K562 (cell line): ENCODE measurements around the gene TPX2. TPM values are rescaled to one million over a fixed set of nuclear protein-coding genes. Genes with fewer than 3 reads are reported as not detected.

Experiments
- ARID4B ChIP-seq: sonication (generic); formaldehyde crosslinking; IDR thresholded peaks from 2 replicates; pipeline ENCODE4 v1.8.0; 2022; ENCODE audit warnings: mild to moderate bottlenecking, missing genetic modification reagents
- DDX20 ChIP-seq: fragments of 450-650 bp; IDR thresholded peaks from 2 replicates; pipeline ENCODE4 v1.6.1; 2016; ENCODE audit warnings: missing genetic modification characterization, low read depth, mild to moderate bottlenecking, missing compliant biosample characterization, moderate library complexity
- E2F3 ChIP-seq: fragments of 250-450 bp; sonication (Bioruptor Pico); IDR thresholded peaks from 2 replicates; pipeline ENCODE4 v1.4.0; 2020; ENCODE audit warnings: mild to moderate bottlenecking
- EP300 ChIP-seq: IDR thresholded peaks from 2 replicates; pipeline ENCODE4 v1.6.1; 2012; ENCODE audit warnings: low read length, improper control_type of control experiment
- GTF2F1 ChIP-seq: IDR thresholded peaks from 2 replicates; pipeline ENCODE4 v1.6.1; 2011; ENCODE audit warnings: low read depth, low read length, improper control_type of control experiment
- MAZ ChIP-seq, 2 experiments: fragments of 450-650 bp in 1 of 2; sonication (generic) in 1 of 2; formaldehyde crosslinking; IDR thresholded peaks in 1 of 2; conservative IDR thresholded peaks in 1 of 2; 2 replicates each; pipeline versions ENCODE4 v1.4.0 to v1.5.0; 2020; ENCODE audit warnings: mild to moderate bottlenecking in 1 of 2, missing genetic modification reagents in 1 of 2
- SIRT6 ChIP-seq: IDR thresholded peaks from one replicate; pipeline ENCODE4 v1.6.1; 2012; ENCODE audit warnings: low read depth, mild to moderate bottlenecking, control low read depth, inconsistent platforms, low read length, moderate library complexity
- TAF7 ChIP-seq: fragments of 450-650 bp; IDR thresholded peaks from 2 replicates; pipeline ENCODE4 v1.6.1; 2016; ENCODE audit warnings: missing genetic modification characterization, missing compliant biosample characterization
- TCFL5 ChIP-seq: fragments of 250-450 bp; sonication (Bioruptor Pico); conservative IDR thresholded peaks from 2 replicates; pipeline ENCODE4 v1.6.1; 2021; ENCODE audit warnings: mild to moderate bottlenecking, moderate library complexity, matching md5 sums
- ZNF318 ChIP-seq, 2 experiments: fragments of 450-650 bp; IDR thresholded peaks; 2 replicates each; pipeline ENCODE4 v1.6.1; 2016; ENCODE audit warnings: mild to moderate bottlenecking in 2 of 2, borderline replicate concordance in 1 of 2, low read depth in 1 of 2, moderate library complexity in 1 of 2
- ZNF512 ChIP-seq: IDR thresholded peaks from 2 replicates; pipeline ENCODE4 v1.6.1; 2016; ENCODE audit warnings: missing genetic modification characterization, missing compliant biosample characterization
- ZNF696 ChIP-seq: fragments of 250-450 bp; sonication (Bioruptor Pico); conservative IDR thresholded peaks from 2 replicates; pipeline ENCODE4 v1.4.0; 2020; ENCODE audit warnings: mild to moderate bottlenecking, moderate library complexity
- polyA plus RNA-seq, 8 experiments: library from polyadenylated mRNA; depleted of rRNA in 4 of 8; stranded (reverse) in 5 of 8; unstranded in 3 of 8; fragments of >200 nt; fragmentation: Nextera tagmentation in 2 of 8; fragmentation: Illumina TruSeq in 1 of 8; extraction: Ambion mirVana in 2 of 8; extraction: Trizol in 1 of 8; gene quantifications; 2 replicates each; pipeline versions ENCODE4 v1.2.1 to v1.2.3, GENCODE V29; 2011 to 2014; ENCODE audit warnings: inconsistent platforms in 1 of 8, missing spikeins in 1 of 8
- total RNA-seq, 7 experiments: library from RNA; depleted of rRNA in 6 of 7; stranded (reverse); fragments of >200 nt in 6 of 7; fragmentation: Illumina TruSeq in 2 of 7; extraction: Trizol in 2 of 7; gene quantifications; 2 replicates each; pipeline versions ENCODE4 v1.2.1 to v1.2.3, GENCODE V29; 2011 to 2021; ENCODE audit warnings: low replicate concordance in 1 of 7

The TPX2 gene
- total and polyA plus RNA-seq, 9 of the 15 experiments (the other 6 are each of a cell fraction or from before 2014, with no cell fraction given), result 48.0 to 241 (median 133) TPM

GRCh38 chr20:31707994-31708735, 30.9 kb upstream of the TPX2 start (continued):
- TF ChIP-seq ZNF318 (IDR thresholded peaks at IDR 0.05; ENCODE audit: borderline replicate concordance in 1 of 2, low read depth in 1 of 2) (peak in 1 of 2 experiments; percentile 71; a peak in 1 of 4 replicates), DDX20 (tag) (no peak), GTF2F1 (no peak), SIRT6 (no peak), ARID4B (CRISPR knock-in tag) (0 out of 2 replicates have a peak, but pooled peaks have one; percentile 45), MAZ (CRISPR knock-in tag; conservative IDR thresholded peaks at IDR 0.05 in 1 of 2, IDR thresholded peaks at IDR 0.05 in 1 of 2) (peak; percentile 43 to 93; a peak in 3 of 4 replicates), TAF7 (tag) (no peak), ZNF512 (tag) (no peak), E2F3 (CRISPR knock-in tag) (no peak), EP300 (peak; percentile 34), ZNF696 (CRISPR knock-in tag) (no peak), TCFL5 (CRISPR knock-in tag) (no peak)
